ENCODE measurements around the gene SLC39A5.

- TF ChIP-seq, protein P1, sequence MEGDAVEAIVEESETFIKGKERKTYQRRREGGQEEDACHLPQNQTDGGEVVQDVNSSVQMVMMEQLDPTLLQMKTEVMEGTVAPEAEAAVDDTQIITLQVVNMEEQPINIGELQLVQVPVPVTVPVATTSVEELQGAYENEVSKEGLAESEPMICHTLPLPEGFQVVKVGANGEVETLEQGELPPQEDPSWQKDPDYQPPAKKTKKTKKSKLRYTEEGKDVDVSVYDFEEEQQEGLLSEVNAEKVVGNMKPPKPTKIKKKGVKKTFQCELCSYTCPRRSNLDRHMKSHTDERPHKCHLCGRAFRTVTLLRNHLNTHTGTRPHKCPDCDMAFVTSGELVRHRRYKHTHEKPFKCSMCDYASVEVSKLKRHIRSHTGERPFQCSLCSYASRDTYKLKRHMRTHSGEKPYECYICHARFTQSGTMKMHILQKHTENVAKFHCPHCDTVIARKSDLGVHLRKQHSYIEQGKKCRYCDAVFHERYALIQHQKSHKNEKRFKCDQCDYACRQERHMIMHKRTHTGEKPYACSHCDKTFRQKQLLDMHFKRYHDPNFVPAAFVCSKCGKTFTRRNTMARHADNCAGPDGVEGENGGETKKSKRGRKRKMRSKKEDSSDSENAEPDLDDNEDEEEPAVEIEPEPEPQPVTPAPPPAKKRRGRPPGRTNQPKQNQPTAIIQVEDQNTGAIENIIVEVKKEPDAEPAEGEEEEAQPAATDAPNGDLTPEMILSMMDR (IDR thresholded peaks at IDR 0.05) = no peak
- TF ChIP-seq EZH2 (IDR thresholded peaks at IDR 0.05) = no peak
- no peak for TF ChIP-seq EZH2phosphoT487 (IDR thresholded peaks at IDR 0.05)
Measured at GRCh38 chr12:56253091-56253490, 23.2 kb downstream of the SLC39A5 start.

Data from neural progenitor cell (in vitro differentiated cells).